PFSK-1 (cell line): ENCODE data around the gene SEMA3B.

ENCODE experiments used
- FOXP2 ChIP-seq: optimal IDR thresholded peaks from 2 replicates; pipeline ENCODE3; 2011; ENCODE audit warnings: borderline replicate concordance, control low read depth, inconsistent platforms; ENCODE audit not compliant: insufficient read depth; ENCODE audit errors: extremely low read length, extremely low read depth
- POLR2AphosphoS5 ChIP-seq: IDR thresholded peaks from 2 replicates; pipeline ENCODE4 v1.6.1; 2012; ENCODE audit warnings: low read depth, mild to moderate bottlenecking, control low read depth, low read length, moderate library complexity
- REST ChIP-seq, 2 experiments: IDR thresholded peaks; 2 replicates each; pipeline versions ENCODE4 v1.6.1 to v1.8.0; 2011 to 2012; ENCODE audit warnings: low read depth in 2 of 2, low read length in 2 of 2, control low read depth in 1 of 2, inconsistent platforms in 1 of 2, mild to moderate bottlenecking in 1 of 2, moderate library complexity in 1 of 2; ENCODE audit not compliant: insufficient read depth in 1 of 2
- SIN3A ChIP-seq: IDR thresholded peaks from 2 replicates; pipeline ENCODE4 v1.6.1; 2012; ENCODE audit warnings: mild to moderate bottlenecking, low read length, moderate library complexity, borderline replicate concordance; ENCODE audit not compliant: insufficient read depth
- TAF1 ChIP-seq: IDR thresholded peaks from 2 replicates; pipeline ENCODE4 v1.6.1; 2012; ENCODE audit warnings: low read length, control low read depth, borderline replicate concordance; ENCODE audit not compliant: insufficient read depth

The SEMA3B gene

DNA sequence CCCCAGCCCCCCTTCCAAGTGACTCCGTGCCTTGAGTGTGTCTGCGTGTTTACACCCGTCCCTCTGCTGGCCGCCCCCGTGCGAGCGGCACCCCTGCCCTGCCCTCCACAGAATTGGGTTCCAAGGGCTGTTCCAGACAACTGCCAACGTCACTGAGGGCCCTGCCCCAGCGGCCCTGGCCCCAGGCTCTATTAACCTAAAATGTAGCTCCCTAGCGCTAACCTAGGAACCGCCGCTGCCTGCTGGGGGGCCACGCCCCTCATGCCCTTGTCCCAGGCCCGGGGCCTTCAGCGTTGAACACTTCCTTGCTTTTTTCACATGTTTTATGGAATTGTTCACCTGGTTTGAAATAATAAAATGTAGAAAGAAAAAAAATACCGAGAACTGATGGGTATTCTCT lies 10.0 kb upstream of the SEMA3B start:
- no peak for TF ChIP-seq REST (IDR thresholded peaks at IDR 0.05; ENCODE audit: insufficient read depth in 1 of 2, low read depth in 2 of 2, low read length in 2 of 2)
- no peak for TF ChIP-seq POLR2AphosphoS5
- no peak for TF ChIP-seq TAF1
- no peak for TF ChIP-seq FOXP2
- no peak for TF ChIP-seq SIN3A

GRCh38 chr3:50259432-50260026 lies 9.4 kb upstream of the SEMA3B start:
- no peak for TF ChIP-seq SIN3A
- TF ChIP-seq REST (IDR thresholded peaks at IDR 0.05; ENCODE audit: insufficient read depth in 1 of 2, low read depth in 2 of 2, low read length in 2 of 2): no peak
- TF ChIP-seq POLR2AphosphoS5: no peak
- TF ChIP-seq FOXP2: no peak
- no peak for TF ChIP-seq TAF1

DNA sequence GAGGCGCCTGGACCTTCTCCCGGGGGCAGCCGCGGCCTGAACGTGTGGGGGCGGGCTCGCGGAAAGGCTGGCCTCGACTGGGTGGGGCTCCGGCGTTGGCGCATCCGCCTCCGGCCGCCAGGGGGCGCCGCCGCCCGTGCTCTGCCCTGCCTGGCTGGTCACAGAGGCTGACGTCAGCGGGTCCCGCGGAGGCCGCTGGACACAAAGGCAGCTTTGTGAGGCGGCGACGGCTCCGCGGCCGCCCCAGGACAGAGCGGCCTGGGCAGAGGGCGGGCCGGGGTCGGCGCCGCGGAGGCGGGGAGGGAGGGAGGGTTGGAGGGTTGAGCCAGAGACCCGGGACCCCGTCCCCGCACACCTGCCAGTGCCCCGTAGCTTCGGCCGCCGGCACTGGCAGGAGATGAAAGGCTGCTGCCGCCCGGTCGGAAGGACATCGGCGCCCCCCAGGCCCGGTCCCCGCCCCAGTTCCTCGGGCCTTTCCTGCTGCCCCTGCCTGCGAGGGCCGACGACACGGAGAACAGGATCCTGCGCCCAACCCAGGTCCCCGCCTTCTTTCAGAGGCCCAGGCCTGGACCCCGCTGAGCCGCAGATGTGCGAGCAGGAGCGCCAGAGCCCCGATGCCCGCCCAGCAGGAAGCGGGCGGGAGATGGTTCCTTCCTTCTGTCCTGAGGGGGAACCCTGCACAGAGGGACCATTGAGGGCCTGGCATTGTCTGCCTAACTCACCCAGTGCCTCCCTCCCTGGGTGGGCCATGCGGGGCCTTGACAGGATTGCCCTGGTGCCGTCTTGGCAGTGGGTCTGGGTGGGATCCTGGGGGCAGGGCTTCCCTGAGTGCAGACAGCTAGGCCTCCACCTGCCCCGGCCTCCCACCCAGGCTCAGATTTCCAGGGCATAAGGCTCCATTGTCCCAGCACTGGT lies 8.7 kb upstream of the SEMA3B start:
- TF ChIP-seq REST (IDR thresholded peaks at IDR 0.05; ENCODE audit: insufficient read depth in 1 of 2, low read depth in 2 of 2, low read length in 2 of 2) (no peak), POLR2AphosphoS5 (peak; percentile 68)

DNA sequence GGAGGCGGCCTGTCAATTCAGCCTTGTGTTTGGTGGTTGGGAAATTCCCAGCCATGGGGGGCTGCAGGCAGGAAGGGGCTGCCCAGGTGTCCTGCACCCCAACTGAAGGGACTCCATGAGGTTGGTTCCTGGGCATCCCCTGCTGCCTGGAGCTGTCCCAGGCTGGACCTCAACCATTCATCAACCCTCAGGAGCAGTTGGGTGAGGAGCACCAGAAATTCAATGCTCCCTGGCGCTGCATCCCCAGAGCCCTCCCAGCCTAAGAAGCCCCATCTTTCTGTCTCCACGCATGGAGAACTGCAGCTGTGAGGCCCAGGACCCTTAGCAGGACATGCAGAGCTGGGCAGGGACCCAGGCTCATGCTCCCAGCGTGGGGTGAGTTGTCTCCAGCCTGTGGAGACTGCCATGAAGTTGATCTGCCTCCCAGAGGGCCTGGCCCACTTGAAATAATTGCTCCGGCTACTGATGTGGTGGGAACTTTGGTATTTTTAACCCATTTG lies 8.0 kb upstream of the SEMA3B start:
- TF ChIP-seq POLR2AphosphoS5 (no peak), TAF1 (no peak), REST (IDR thresholded peaks at IDR 0.05; ENCODE audit: insufficient read depth in 1 of 2, low read depth in 2 of 2, low read length in 2 of 2) (no peak), FOXP2 (no peak), SIN3A (no peak)

GRCh38 chr3:50261505-50261904 lies 7.4 kb upstream of the SEMA3B start:
- TF ChIP-seq FOXP2: no peak
- TF ChIP-seq REST (IDR thresholded peaks at IDR 0.05; ENCODE audit: insufficient read depth in 1 of 2, low read depth in 2 of 2, low read length in 2 of 2): no peak
- TF ChIP-seq POLR2AphosphoS5: no peak
- TF ChIP-seq SIN3A: no peak
- no peak for TF ChIP-seq TAF1
